Stimulated activated naive B cell treated with anti-CD40 and anti-IgM and Interleukin-4, amounts not matched to agents 10 μg/mL and 1 μg/mL and 100 μg/mL, for 72 hours (primary cell): ENCODE results near the gene INPP5B.
"Not testable (repeated sequence)": the region's sequence is repeated elsewhere in the genome, so short reads cannot be mapped to it uniquely, and the experiment has no call there.

ENCODE experiments used
- ATAC-seq, 2 donors: fragments of 150-1000 bp; cut with Tn5 transposase; replicated peaks; 2 replicates each; pipeline ENCODE4 v1.10.0; 2021; ENCODE audit warnings: moderate library complexity in 1 of 2
- DNase-seq: peaks from one replicate; pipeline ENCODE4 v3.0.0; 2021
- H3K27ac Mint-ChIP-seq: one replicate; pipeline ENCODE4 v1.8.0; 2022; ENCODE audit warnings: mild to moderate bottlenecking, mixed read lengths
- H3K27me3 Mint-ChIP-seq, 2 donors: one replicate each; pipeline ENCODE4 v1.8.0; 2022; ENCODE audit warnings: mixed read lengths in 2 of 2
- H3K36me3 Mint-ChIP-seq, 2 donors: one replicate each; pipeline ENCODE4 v1.8.0; 2022; ENCODE audit warnings: mixed read lengths in 2 of 2, mild to moderate bottlenecking in 1 of 2
- H3K4me1 Mint-ChIP-seq, 2 donors: one replicate each; pipeline ENCODE4 v1.8.0; 2022; ENCODE audit warnings: mixed read lengths in 2 of 2, mild to moderate bottlenecking in 1 of 2
- H3K4me3 Mint-ChIP-seq, 2 donors: one replicate each; pipeline ENCODE4 v1.8.0; 2022; ENCODE audit warnings: mild to moderate bottlenecking in 2 of 2, mixed read lengths in 2 of 2, moderate library complexity in 1 of 2
- H3K9me3 Mint-ChIP-seq, 2 donors: one replicate each; pipeline ENCODE4 v1.8.0; 2022; ENCODE audit warnings: mixed read lengths in 2 of 2, mild to moderate bottlenecking in 1 of 2

The INPP5B gene

DNA sequence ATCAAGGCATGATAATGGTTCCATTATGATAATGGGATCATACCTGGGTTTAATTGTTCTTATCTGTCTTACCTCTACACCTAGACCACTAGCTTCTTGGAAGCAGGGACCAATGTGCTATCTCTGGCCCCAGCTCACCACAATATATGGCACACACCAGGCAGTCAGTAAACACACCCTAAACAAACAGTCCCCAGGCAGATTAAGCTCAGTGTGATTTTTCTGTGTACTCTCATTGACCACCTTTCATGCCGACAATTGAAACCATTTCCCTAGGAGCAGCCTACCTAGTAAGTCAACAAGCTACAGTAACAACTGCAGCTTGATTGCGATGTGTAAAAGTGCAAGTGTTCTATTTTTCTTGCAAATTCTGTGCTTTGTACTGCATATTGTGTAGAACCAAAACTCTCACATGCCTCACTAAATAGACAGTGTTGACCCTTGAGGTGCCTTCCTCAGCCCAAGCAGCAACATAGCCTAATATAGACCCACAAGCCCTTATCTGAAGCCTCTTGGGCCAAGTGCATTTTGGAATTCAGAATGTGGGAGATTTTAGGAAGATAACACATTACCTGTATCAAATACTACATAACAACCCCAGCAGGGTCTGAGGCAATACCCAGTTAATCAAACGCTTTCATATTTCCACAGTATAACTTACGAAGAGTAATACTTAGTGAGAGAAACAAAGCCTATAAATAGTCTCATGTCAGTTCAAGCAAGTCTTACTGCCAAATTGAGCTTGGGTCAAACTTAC is 32.0 kb downstream of the INPP5B start:
- no peaks in the 10 kb centered on the region for H3K27me3 Mint-ChIP-seq

GRCh38 chr1:37911478-37911877 is 35.4 kb downstream of the INPP5B start:
- Mint-ChIP-seq H3K4me1 (peaks cover 1 to 12% of the 10 kb centered on the region in 2 donors), H3K9me3 (peaks cover 11 to 18% of the 10 kb centered on the region in 2 donors)
- not testable (repeated sequence) for DNase-seq, H3K36me3 Mint-ChIP-seq, H3K4me3 Mint-ChIP-seq, H3K27me3 Mint-ChIP-seq, H3K27ac Mint-ChIP-seq, ATAC-seq

More for the DNA sequence above, 32.0 kb downstream of the INPP5B start:
- Mint-ChIP-seq H3K36me3 (peaks cover 8 to 16% of the 10 kb centered on the region in 2 donors), H3K4me3 (no peak overlapping the region), H3K27ac (no peak overlapping the region), H3K4me1 (peaks cover 14 to 20% of the 10 kb centered on the region in 2 donors), H3K9me3 (no peaks in the 10 kb centered on the region)
- no peak for ATAC-seq
- DNase-seq: no peak

GRCh38 chr1:37910886-37911285 is 36.0 kb downstream of the INPP5B start:
- H3K4me3 Mint-ChIP-seq, H3K27me3 Mint-ChIP-seq, H3K27ac Mint-ChIP-seq, ATAC-seq, DNase-seq, H3K36me3 Mint-ChIP-seq: not testable (repeated sequence)
- peaks cover 11 to 18% of the 10 kb centered on the region in 2 donors for H3K9me3 Mint-ChIP-seq
- peaks cover 1 to 12% of the 10 kb centered on the region in 2 donors for H3K4me1 Mint-ChIP-seq

GRCh38 chr1:37908531-37908930 is 38.3 kb downstream of the INPP5B start:
- peaks cover 11 to 18% of the 10 kb centered on the region in 2 donors for H3K9me3 Mint-ChIP-seq
- not testable (repeated sequence) for H3K27ac Mint-ChIP-seq, H3K36me3 Mint-ChIP-seq, DNase-seq, H3K27me3 Mint-ChIP-seq, ATAC-seq, H3K4me3 Mint-ChIP-seq
- peaks cover 1 to 12% of the 10 kb centered on the region in 2 donors for H3K4me1 Mint-ChIP-seq

DNA sequence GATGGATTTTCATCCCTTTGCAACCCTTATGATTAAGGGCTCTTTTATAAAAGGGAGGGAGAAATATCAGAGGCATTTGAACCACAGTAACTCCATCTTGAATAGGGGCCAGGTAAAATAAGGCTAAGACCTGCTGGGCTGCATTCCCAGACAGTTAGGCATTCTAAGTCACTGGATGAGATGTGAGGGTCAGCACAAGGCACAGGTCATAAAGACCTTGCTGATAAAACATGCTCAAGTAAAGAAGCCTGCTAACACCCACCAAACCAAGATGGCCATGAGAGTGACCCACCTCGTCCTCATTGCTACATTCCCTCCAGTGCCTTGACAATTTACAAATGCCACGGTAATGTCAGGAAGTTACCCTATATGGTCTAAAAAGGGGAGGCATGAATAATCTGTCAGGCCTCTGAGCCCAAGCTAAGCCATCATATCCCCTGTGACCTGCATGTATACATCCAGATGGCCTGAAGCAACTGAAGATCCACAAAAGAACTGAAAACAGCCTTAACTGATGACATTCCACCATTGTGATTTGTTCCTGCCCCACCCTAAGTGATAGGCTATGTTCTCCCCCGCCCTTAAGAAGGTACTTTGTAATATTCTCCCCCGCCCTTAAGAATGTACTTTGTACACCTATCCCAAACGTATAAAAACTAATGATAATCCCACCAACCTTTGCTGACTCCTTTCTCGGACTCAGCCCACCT is 39.3 kb downstream of the INPP5B start:
- peaks cover 11 to 12% of the 10 kb centered on the region in 2 donors for H3K36me3 Mint-ChIP-seq
- peaks cover 1 to 17% of the 10 kb centered on the region in 2 donors for H3K4me1 Mint-ChIP-seq
- H3K9me3 Mint-ChIP-seq: peaks cover 11 to 18% of the 10 kb centered on the region in 2 donors
- not testable (repeated sequence) for H3K27me3 Mint-ChIP-seq, DNase-seq, H3K27ac Mint-ChIP-seq, H3K4me3 Mint-ChIP-seq, ATAC-seq

GRCh38 chr1:37906591-37906990 is 40.3 kb downstream of the INPP5B start:
- not testable (repeated sequence) for H3K27me3 Mint-ChIP-seq, H3K27ac Mint-ChIP-seq, DNase-seq, H3K4me3 Mint-ChIP-seq, ATAC-seq
- peaks cover 12 to 20% of the 10 kb centered on the region in 2 donors for H3K36me3 Mint-ChIP-seq
- peaks cover 5 to 27% of the 10 kb centered on the region in 2 donors for H3K4me1 Mint-ChIP-seq
- peaks cover 11 to 18% of the 10 kb centered on the region in 2 donors for H3K9me3 Mint-ChIP-seq

- ATAC-seq (no peak), DNase-seq (no peak)
- Mint-ChIP-seq H3K27me3 (no peaks in the 10 kb centered on the region), H3K27ac (no peak overlapping the region), H3K9me3 (peaks cover 11 to 18% of the 10 kb centered on the region in 2 donors), H3K4me1 (peaks cover 11 to 36% of the 10 kb centered on the region in 2 donors), H3K4me3 (no peak overlapping the region), H3K36me3 (peaks cover 12 to 29% of the 10 kb centered on the region in 2 donors)
These were observed 41.1 kb downstream of the INPP5B start for GRCh38 chr1:37905727-37906126.

GRCh38 chr1:37903921-37904320 is 42.9 kb downstream of the INPP5B start:
- H3K27me3 Mint-ChIP-seq, DNase-seq, ATAC-seq, H3K4me3 Mint-ChIP-seq, H3K27ac Mint-ChIP-seq: not testable (repeated sequence)
- Mint-ChIP-seq H3K9me3 (peaks cover 9 to 10% of the 10 kb centered on the region in 2 donors), H3K36me3 (peaks cover 14 to 32% of the 10 kb centered on the region in 2 donors), H3K4me1 (peaks cover 14 to 28% of the 10 kb centered on the region in 2 donors)

DNA sequence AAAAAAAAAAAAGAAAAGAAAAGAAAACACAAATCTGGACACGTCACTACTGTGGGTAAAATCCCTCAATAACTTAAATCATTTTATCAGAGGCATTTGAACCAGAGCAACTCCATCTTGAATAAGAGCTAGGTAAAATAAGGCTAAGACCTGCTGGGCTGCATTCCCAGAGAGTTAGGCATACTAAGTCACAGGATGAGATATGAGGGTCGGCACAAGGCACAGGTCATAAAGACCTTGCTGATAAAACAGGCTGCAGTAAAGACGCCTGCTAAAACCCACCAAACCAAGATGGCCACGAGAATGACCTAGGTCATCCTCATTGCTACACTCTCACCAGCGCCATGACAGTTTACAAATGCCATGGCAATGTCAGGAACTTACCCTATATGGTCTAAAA is 43.9 kb downstream of the INPP5B start:
- H3K9me3 Mint-ChIP-seq: peaks cover 2 to 4% of the 10 kb centered on the region in 2 donors
- H3K36me3 Mint-ChIP-seq: peaks cover 14 to 32% of the 10 kb centered on the region in 2 donors
- ATAC-seq: no peak
- H3K27ac Mint-ChIP-seq: peak overlapping the region; percentile 97
- no peak overlapping the region for H3K4me3 Mint-ChIP-seq
- DNase-seq: no peak
- H3K27me3 Mint-ChIP-seq: no peaks in the 10 kb centered on the region
- H3K4me1 Mint-ChIP-seq: peaks cover 14 to 27% of the 10 kb centered on the region in 2 donors

DNA sequence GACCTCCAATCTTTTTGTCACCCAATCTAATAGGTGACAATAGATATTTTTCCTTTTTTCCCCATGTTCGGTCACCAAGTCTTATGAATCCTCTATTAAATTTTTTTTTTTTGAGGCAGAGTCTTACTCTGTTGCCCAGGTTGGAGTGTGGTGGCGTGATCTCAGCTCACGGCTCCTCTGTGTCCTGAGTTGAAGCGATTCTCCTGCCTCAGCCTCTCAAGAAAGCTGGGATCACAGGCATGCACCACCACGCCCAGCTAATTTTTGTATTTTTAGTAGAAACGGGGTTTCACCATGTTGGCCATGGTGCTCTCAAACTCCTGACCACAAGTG is 45.0 kb downstream of the INPP5B start:
- ATAC-seq (peak; percentile 13 to 15), DNase-seq (no peak)
- Mint-ChIP-seq H3K4me3 (peak overlapping the region; percentile 29 to 58), H3K27me3 (no peaks in the 10 kb centered on the region), H3K9me3 (no peaks in the 10 kb centered on the region), H3K27ac (peak overlapping the region; percentile 97), H3K4me1 (peaks cover 13 to 27% of the 10 kb centered on the region in 2 donors), H3K36me3 (peaks cover 10 to 27% of the 10 kb centered on the region in 2 donors)

- Mint-ChIP-seq H3K27ac (peak overlapping the region; percentile 97), H3K4me3 (peak overlapping the region; percentile 29 to 58), H3K27me3 (no peaks in the 10 kb centered on the region), H3K4me1 (peaks cover 13 to 27% of the 10 kb centered on the region in 2 donors), H3K9me3 (no peaks in the 10 kb centered on the region), H3K36me3 (peaks cover 9 to 26% of the 10 kb centered on the region in 2 donors)
- peak; percentile 90 to 91 for ATAC-seq
- DNase-seq: peak; percentile 78
These were observed 45.5 kb downstream of the INPP5B start for GRCh38 chr1:37901191-37901892.

DNA sequence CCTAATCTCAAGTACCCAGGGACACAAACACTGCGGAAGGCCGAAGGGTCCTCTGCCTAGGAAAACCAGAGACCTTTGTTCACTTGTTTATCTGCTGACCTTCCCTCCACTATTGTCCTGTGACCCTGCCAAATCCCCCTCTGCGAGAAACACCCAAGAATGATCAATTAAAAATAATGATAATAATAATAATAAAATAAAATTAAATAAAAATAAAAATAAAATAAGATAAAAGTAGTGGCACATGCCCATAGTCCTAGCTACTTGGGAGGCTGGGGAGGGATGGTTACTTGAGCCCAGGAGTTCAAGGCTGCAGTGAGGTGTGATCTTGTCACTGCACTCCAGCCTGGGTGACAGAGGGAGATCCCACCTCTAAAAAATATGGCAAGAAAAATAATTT is 49.3 kb downstream of the INPP5B start:
- not testable (repeated sequence) for H3K27ac Mint-ChIP-seq, ATAC-seq, H3K4me3 Mint-ChIP-seq, H3K9me3 Mint-ChIP-seq, H3K27me3 Mint-ChIP-seq, DNase-seq
- Mint-ChIP-seq H3K36me3 (peaks cover 18 to 38% of the 10 kb centered on the region in 2 donors), H3K4me1 (peaks cover 20 to 30% of the 10 kb centered on the region in 2 donors)

DNA sequence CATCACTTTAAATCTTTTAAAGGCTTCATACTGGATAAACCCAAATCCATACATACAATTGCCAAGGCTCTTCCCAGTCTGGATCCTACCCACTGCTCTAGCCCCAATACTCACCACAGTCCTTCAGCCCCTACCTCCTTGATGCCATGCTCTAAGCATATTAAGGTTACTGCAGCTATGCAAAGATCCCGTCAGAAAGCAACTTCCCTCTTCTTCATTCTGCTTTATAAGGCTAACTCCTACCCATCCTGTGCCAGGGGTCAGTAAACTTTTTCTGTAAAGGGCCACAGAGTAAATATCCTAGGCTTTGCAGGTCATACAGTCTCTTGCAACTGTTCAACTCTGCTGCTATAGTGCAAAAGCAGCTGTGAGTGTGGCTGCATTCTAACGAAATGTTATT is 53.2 kb downstream of the INPP5B start:
- DNase-seq (no peak), ATAC-seq (no peak)
- Mint-ChIP-seq H3K9me3 (peaks cover 6% of the 10 kb centered on the region in 2 donors), H3K4me1 (peaks cover 7 to 9% of the 10 kb centered on the region in 2 donors), H3K27ac (peak overlapping the region; percentile 82), H3K27me3 (no peaks in the 10 kb centered on the region), H3K4me3 (no peak overlapping the region), H3K36me3 (peaks cover 22 to 23% of the 10 kb centered on the region in 2 donors)
